OCI-LY1 (cell line): ENCODE results near the gene DBR1.

Experiments used
- EZH2 ChIP-seq: fragments of 200-600 bp; sonication (generic), shearing (Covaris generic); IDR thresholded peaks from 2 replicates; pipeline ENCODE4 v1.8.0; 2017; ENCODE audit warnings: borderline replicate concordance, mixed run types, mild to moderate bottlenecking, antibody characterized with exemption, low read length, moderate library complexity, mixed read lengths
- TF ChIP-seq, protein P1 (sequence below): fragments of 200-600 bp; sonication (generic), shearing (Covaris generic); IDR thresholded peaks from 2 replicates; pipeline ENCODE4 v1.5.1; 2017; ENCODE audit warnings: mild to moderate bottlenecking, antibody characterized with exemption, low read length, moderate library complexity, mixed read lengths

- TF ChIP-seq, protein P1, sequence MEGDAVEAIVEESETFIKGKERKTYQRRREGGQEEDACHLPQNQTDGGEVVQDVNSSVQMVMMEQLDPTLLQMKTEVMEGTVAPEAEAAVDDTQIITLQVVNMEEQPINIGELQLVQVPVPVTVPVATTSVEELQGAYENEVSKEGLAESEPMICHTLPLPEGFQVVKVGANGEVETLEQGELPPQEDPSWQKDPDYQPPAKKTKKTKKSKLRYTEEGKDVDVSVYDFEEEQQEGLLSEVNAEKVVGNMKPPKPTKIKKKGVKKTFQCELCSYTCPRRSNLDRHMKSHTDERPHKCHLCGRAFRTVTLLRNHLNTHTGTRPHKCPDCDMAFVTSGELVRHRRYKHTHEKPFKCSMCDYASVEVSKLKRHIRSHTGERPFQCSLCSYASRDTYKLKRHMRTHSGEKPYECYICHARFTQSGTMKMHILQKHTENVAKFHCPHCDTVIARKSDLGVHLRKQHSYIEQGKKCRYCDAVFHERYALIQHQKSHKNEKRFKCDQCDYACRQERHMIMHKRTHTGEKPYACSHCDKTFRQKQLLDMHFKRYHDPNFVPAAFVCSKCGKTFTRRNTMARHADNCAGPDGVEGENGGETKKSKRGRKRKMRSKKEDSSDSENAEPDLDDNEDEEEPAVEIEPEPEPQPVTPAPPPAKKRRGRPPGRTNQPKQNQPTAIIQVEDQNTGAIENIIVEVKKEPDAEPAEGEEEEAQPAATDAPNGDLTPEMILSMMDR = no peak
- TF ChIP-seq EZH2 = no peak
Observed at GRCh38 chr3:138140940-138141339, 33.8 kb downstream of the DBR1 start.
